ENCODE data around the gene AKAP11. TPM values are rescaled to one million over a fixed set of nuclear protein-coding genes. Genes with fewer than 3 reads are reported as not detected.

AKAP11 gene
- total and polyA plus RNA-seq, 7 donors = 2.5 to 51.2 (median 38.1) TPM

DNA sequence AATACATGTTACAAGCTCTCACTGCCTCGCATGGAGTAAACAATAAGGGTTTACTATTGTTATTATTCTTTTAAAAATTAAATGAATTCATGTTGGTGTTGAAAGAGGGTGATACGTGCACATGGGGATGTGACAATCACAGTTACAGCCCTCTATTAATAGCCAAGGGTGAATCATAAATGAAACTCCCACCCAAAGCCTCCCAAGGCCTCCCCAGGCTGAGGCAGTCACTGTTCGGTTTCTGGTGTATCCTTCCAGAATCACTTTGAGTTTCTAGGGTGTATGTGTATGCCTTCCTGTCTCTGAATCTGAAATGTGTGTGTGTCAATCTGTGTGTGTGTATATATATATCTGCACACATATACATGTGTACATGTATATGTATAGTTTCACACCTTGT lies 73.4 kb downstream of the AKAP11 start:
- no peak for DNase-seq
- Histone ChIP-seq H3K27me3 (no peaks in the 10 kb centered on the region), H3K36me3 (no peaks in the 10 kb centered on the region), H3K4me1 (no peaks in the 10 kb centered on the region), H3K9me3 (no peaks in the 10 kb centered on the region), H3K27ac (no peak overlapping the region), H3K4me3 (no peak overlapping the region)
- intact Hi-C loops (cut with DNase I) = no loop called here
- 89 to 91% methylated on average over 3 of the region's 3 CpGs for WGBS, 2 donors
- TF ChIP-seq POLR2A (IDR thresholded peaks at IDR 0.05) = no peak
- no peak for TF ChIP-seq EP300 (IDR thresholded peaks at IDR 0.05)
- TF ChIP-seq, protein P1, sequence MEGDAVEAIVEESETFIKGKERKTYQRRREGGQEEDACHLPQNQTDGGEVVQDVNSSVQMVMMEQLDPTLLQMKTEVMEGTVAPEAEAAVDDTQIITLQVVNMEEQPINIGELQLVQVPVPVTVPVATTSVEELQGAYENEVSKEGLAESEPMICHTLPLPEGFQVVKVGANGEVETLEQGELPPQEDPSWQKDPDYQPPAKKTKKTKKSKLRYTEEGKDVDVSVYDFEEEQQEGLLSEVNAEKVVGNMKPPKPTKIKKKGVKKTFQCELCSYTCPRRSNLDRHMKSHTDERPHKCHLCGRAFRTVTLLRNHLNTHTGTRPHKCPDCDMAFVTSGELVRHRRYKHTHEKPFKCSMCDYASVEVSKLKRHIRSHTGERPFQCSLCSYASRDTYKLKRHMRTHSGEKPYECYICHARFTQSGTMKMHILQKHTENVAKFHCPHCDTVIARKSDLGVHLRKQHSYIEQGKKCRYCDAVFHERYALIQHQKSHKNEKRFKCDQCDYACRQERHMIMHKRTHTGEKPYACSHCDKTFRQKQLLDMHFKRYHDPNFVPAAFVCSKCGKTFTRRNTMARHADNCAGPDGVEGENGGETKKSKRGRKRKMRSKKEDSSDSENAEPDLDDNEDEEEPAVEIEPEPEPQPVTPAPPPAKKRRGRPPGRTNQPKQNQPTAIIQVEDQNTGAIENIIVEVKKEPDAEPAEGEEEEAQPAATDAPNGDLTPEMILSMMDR (IDR thresholded peaks at IDR 0.05) = no peak
- no peak for TF ChIP-seq POLR2AphosphoS5 (IDR thresholded peaks at IDR 0.05)

DNA sequence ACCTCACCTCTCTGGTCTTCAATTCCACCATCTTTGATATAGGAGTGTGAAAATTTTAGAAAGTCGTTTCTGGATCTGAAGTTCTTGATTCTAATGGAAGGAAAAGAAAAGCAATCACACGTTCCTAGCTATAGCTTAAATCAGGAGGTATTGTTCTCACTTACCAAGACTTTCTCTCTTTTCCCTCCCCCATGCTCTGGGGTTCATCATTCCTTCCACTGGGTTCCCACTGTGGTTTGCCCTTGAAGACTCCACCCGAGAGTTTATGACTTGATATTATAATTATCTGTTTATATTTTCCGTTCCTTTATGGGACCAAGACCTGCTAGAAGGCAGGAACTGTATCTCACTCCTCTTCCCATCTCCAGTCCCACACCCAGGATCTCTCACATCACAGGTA lies 76.6 kb downstream of the AKAP11 start:
- Histone ChIP-seq H3K4me1 (no peaks in the 10 kb centered on the region), H3K9me3 (no peaks in the 10 kb centered on the region), H3K4me3 (no peak overlapping the region), H3K27me3 (no peaks in the 10 kb centered on the region), H3K27ac (no peak overlapping the region), H3K36me3 (no peaks in the 10 kb centered on the region)
- 51 to 74% methylated on average over 4 of the region's 4 CpGs for WGBS, 2 donors
- intact Hi-C loops (cut with DNase I) = no loop called here
- DNase-seq = no peak
- TF ChIP-seq POLR2A (IDR thresholded peaks at IDR 0.05) (no peak), POLR2AphosphoS5 (IDR thresholded peaks at IDR 0.05) (no peak), EP300 (IDR thresholded peaks at IDR 0.05) (no peak)
- TF ChIP-seq, protein P1 (IDR thresholded peaks at IDR 0.05) = no peak

DNA sequence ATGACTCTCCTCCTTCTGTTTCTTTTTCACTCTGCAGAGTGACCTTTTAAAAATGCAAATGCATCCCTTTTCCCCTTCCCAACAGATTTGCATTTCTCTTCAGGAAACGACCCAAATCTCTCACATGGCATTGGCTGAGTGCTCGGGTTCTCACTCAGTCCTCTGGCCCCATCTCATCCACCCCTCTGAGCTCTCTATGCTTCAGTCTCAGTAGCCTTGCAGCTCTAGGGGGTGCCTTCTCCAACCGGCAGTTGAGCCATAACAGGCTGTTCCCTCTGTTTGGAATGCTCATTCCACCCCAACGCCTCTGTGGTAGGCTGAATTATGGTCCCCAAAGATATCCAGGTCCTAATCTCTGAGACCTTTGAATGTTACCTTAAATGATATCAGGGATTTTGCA lies 78.2 kb downstream of the AKAP11 start:
- no peaks in the 10 kb centered on the region for H3K36me3 ChIP-seq
- no peaks in the 10 kb centered on the region for H3K9me3 ChIP-seq
- no peak for DNase-seq
- no peak for TF ChIP-seq EP300 (IDR thresholded peaks at IDR 0.05)
- TF ChIP-seq POLR2AphosphoS5 (IDR thresholded peaks at IDR 0.05) = no peak
- TF ChIP-seq, protein P1 (IDR thresholded peaks at IDR 0.05) = no peak
- no peak for TF ChIP-seq POLR2A (IDR thresholded peaks at IDR 0.05)
- H3K4me3 ChIP-seq = no peak overlapping the region
- WGBS, 2 donors = 81 to 88% methylated on average over 4 of the region's 4 CpGs
- H3K27me3 ChIP-seq = no peaks in the 10 kb centered on the region
- intact Hi-C loops (cut with DNase I) = no loop called here
- H3K27ac ChIP-seq = no peak overlapping the region
- no peaks in the 10 kb centered on the region for H3K4me1 ChIP-seq

DNA sequence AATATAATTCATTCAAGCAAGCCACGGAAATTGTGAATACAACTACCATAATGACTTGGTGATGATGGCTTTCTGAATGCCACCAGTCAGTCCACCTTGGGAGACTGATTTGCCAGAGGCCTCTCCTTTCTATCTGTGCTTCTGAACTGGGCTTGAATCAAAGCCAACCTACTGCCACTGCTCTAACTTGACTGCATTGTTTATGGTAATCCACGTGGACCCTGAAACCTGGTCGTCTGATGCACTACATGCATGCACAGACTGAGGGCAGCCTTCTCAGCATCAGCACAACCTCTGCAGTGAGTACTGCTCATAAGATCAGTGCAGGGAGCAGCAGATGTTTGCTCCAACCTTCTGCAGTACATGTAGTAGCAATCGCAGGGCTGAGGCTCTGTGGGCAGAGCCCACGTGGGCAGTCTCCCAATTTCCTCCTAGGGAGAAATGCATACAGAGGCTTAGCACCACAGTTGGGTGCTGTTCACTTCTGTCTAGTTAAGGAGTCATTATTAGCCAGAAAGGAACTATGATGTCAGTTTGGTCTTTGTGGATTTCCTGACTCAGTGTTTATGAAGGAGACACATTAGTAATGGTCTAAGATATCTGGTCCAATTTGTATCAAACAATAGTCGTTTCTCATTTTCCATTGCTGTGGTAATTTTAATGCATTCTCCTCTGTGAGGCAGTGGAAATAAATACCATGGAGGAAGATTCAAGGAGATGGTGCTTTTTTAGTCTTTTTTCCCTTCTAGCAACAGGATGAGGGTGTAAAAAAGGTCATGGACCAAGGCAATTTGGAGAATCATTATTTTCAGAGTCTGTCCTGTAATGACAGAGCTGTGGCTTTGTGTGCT lies 82.5 kb downstream of the AKAP11 start:
- Histone ChIP-seq H3K4me1 (no peaks in the 10 kb centered on the region), H3K9me3 (no peaks in the 10 kb centered on the region), H3K36me3 (no peaks in the 10 kb centered on the region), H3K4me3 (no peak overlapping the region), H3K27me3 (no peaks in the 10 kb centered on the region), H3K27ac (no peak overlapping the region)
- no peak for DNase-seq
- intact Hi-C loops (cut with DNase I) = no loop called here
- WGBS, 2 donors = 32 to 35% methylated on average over 6 of the region's 6 CpGs
- TF ChIP-seq POLR2A (IDR thresholded peaks at IDR 0.05) = no peak
- no peak for TF ChIP-seq POLR2AphosphoS5 (IDR thresholded peaks at IDR 0.05)
- TF ChIP-seq, protein P1 (IDR thresholded peaks at IDR 0.05) = no peak
- TF ChIP-seq EP300 (IDR thresholded peaks at IDR 0.05) = no peak
